Putamen (tissue), 1 donor: ENCODE data around the gene GNA14.
A peak's percentile ranks its signal among the peaks of the same experiment; 100 is the strongest.
"Not testable (repeated sequence)": the region's sequence is repeated elsewhere in the genome, so short reads cannot be mapped to it uniquely, and the experiment has no call there.

Experiments
- DNase-seq: peaks from one replicate; pipeline ENCODE4 v3.0.0-alpha.2; 2016; ENCODE audit warnings: low spot score

Gene GNA14

GRCh38 chr9:77643871-77644270 lies 4.3 kb downstream of the GNA14 start:
- DNase-seq = no peak

- DNase-seq = no peak
Measured at GRCh38 chr9:77640741-77641580, 7.2 kb downstream of the GNA14 start.

- no peak for DNase-seq
Measured at GRCh38 chr9:77632652-77633051, 15.5 kb downstream of the GNA14 start.

GRCh38 chr9:77628864-77629263 lies 19.3 kb downstream of the GNA14 start:
- not testable (repeated sequence) for DNase-seq

- no peak for DNase-seq
Measured at GRCh38 chr9:77616191-77616590, 31.9 kb downstream of the GNA14 start.

- DNase-seq = no peak
Measured at GRCh38 chr9:77614645-77615044, 33.5 kb downstream of the GNA14 start.

GRCh38 chr9:77606526-77606925 lies 41.6 kb downstream of the GNA14 start:
- no peak for DNase-seq

GRCh38 chr9:77605449-77606220 lies 42.5 kb downstream of the GNA14 start:
- DNase-seq = no peak

- no peak for DNase-seq
Measured at GRCh38 chr9:77604316-77604715, 43.8 kb downstream of the GNA14 start.

- no peak for DNase-seq
Measured at GRCh38 chr9:77602852-77603251, 45.3 kb downstream of the GNA14 start.

GRCh38 chr9:77601476-77602099 lies 46.5 kb downstream of the GNA14 start:
- no peak for DNase-seq

- DNase-seq = no peak
Measured at GRCh38 chr9:77600810-77601209, 47.3 kb downstream of the GNA14 start.

GRCh38 chr9:77599492-77599891 lies 48.6 kb downstream of the GNA14 start:
- no peak for DNase-seq

- no peak for DNase-seq
Measured at GRCh38 chr9:77598991-77599390, 49.1 kb downstream of the GNA14 start.

- DNase-seq = peak; percentile 7
Measured at GRCh38 chr9:77598524-77598923, 49.6 kb downstream of the GNA14 start.

- DNase-seq = no peak
Measured at GRCh38 chr9:77597057-77597456, 51.1 kb downstream of the GNA14 start.

- no peak for DNase-seq
Measured at GRCh38 chr9:77595426-77596095, 52.6 kb downstream of the GNA14 start.

GRCh38 chr9:77594963-77595362 lies 53.2 kb downstream of the GNA14 start:
- DNase-seq = no peak

GRCh38 chr9:77593528-77593927 lies 54.6 kb downstream of the GNA14 start:
- no peak for DNase-seq

GRCh38 chr9:77592476-77592875 lies 55.6 kb downstream of the GNA14 start:
- DNase-seq = no peak

- no peak for DNase-seq
Measured at GRCh38 chr9:77589046-77589795, 58.9 kb downstream of the GNA14 start.
